ENCODE measurements around the gene CELSR1. TPM values are rescaled to one million over a fixed set of nuclear protein-coding genes. Genes with fewer than 3 reads are reported as not detected.

The CELSR1 gene
- total RNA-seq, 1 donor from 2014 or later, result 27.6 TPM

DNA sequence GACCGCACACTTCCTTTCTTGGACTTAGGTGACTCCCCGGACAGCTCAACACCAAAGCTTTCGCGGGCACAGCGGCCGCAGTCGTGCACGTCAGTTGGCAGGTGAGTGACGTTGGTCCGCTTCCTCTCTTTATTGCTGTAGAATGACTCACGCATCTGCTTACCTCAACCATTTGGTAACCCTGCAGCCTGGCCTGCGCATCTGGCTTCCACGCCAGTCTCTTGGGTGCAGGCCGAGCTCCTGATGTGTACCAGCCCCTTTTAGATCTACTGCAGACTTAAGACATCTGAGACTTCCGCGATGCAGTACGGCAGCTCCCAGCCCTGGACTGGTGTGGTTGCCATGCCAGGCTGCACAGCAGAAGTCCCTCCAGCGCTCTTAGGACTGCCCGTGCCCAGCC, 214.3 kb downstream of the CELSR1 start:
- H3K27me3 ChIP-seq (ENCODE audit: insufficient read depth, low read length), result no peaks in the 10 kb centered on the region
- Mint-ChIP-seq H3K9me3 (ENCODE audit: unreplicated experiment) (no peaks in the 10 kb centered on the region), H3K4me1 (ENCODE audit: low read depth, unreplicated experiment) (no peaks in the 10 kb centered on the region), H3K27ac (ENCODE audit: unreplicated experiment) (no peak overlapping the region), H3K27me3 (ENCODE audit: low read depth, unreplicated experiment) (peaks cover 10% of the 10 kb centered on the region), H3K36me3 (ENCODE audit: low read depth, unreplicated experiment) (peaks cover 1% of the 10 kb centered on the region), H3K4me3 (ENCODE audit: unreplicated experiment) (no peak overlapping the region)
- no peaks in the 10 kb centered on the region for H3K4me1 ChIP-seq (ENCODE audit: insufficient read depth, low read length)
- H3K4me2 ChIP-seq (ENCODE audit: low read length), result no peak overlapping the region
- no peaks in the 10 kb centered on the region for H3K9me3 ChIP-seq (ENCODE audit: insufficient read depth, low read depth, low read length)
- FAIRE-seq (no peak), DNase-seq (ENCODE audit: low read depth) (no peak)
- peaks cover 3% of the 10 kb centered on the region for H4K20me1 ChIP-seq (ENCODE audit: insufficient read depth, low read length)
- TF ChIP-seq, protein P1, sequence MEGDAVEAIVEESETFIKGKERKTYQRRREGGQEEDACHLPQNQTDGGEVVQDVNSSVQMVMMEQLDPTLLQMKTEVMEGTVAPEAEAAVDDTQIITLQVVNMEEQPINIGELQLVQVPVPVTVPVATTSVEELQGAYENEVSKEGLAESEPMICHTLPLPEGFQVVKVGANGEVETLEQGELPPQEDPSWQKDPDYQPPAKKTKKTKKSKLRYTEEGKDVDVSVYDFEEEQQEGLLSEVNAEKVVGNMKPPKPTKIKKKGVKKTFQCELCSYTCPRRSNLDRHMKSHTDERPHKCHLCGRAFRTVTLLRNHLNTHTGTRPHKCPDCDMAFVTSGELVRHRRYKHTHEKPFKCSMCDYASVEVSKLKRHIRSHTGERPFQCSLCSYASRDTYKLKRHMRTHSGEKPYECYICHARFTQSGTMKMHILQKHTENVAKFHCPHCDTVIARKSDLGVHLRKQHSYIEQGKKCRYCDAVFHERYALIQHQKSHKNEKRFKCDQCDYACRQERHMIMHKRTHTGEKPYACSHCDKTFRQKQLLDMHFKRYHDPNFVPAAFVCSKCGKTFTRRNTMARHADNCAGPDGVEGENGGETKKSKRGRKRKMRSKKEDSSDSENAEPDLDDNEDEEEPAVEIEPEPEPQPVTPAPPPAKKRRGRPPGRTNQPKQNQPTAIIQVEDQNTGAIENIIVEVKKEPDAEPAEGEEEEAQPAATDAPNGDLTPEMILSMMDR (IDR thresholded peaks at IDR 0.05; ENCODE audit: insufficient read depth, low read depth, low read length), result no peak
- TF ChIP-seq EZH2 (IDR thresholded peaks at IDR 0.05; ENCODE audit: insufficient read depth, low read length), result no peak
- H3K9ac ChIP-seq (ENCODE audit: low read length), result no peak overlapping the region
- H3K27ac ChIP-seq (ENCODE audit: low read depth, low read length), result no peak overlapping the region
- peaks cover 7% of the 10 kb centered on the region for H3K36me3 ChIP-seq (ENCODE audit: insufficient read depth, low read length)
- H2AFZ ChIP-seq (ENCODE audit: low read depth, low read length), result no peak overlapping the region
- peaks cover 40% of the 10 kb centered on the region for H3K79me2 ChIP-seq (ENCODE audit: insufficient read depth, low read length)
- H3K4me3 ChIP-seq (ENCODE audit: insufficient read depth, low read depth, low read length), result no peak overlapping the region

DNA sequence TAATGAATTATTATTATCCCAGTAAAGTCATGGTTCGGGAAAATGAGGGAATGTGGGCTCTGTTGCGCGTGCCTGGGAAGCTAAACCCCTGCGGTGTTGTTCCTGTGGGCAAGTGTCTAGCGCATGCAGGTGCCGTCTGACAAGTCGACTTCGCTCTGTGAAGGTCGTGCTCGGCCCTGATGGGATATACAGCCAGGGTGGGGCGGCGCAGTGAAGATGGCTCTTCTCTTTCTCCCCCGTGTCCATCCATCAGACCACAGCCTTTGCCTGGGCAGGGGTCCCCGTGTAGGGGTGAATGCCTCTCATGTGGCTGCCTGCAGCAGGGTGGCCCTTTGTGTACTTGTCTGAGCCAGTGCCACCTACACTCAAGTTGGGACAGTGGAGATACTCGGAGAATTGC, 214.7 kb downstream of the CELSR1 start:
- H3K9me3 ChIP-seq (ENCODE audit: insufficient read depth, low read depth, low read length), result no peaks in the 10 kb centered on the region
- H3K4me1 Mint-ChIP-seq (ENCODE audit: low read depth, unreplicated experiment), result no peaks in the 10 kb centered on the region
- no peaks in the 10 kb centered on the region for H3K9me3 Mint-ChIP-seq (ENCODE audit: unreplicated experiment)
- H3K79me2 ChIP-seq (ENCODE audit: insufficient read depth, low read length), result peaks cover 44% of the 10 kb centered on the region
- H3K4me2 ChIP-seq (ENCODE audit: low read length), result no peak overlapping the region
- peaks cover 10% of the 10 kb centered on the region for H3K27me3 Mint-ChIP-seq (ENCODE audit: low read depth, unreplicated experiment)
- H3K9ac ChIP-seq (ENCODE audit: low read length), result no peak overlapping the region
- FAIRE-seq (no peak), DNase-seq (ENCODE audit: low read depth) (no peak)
- no peak overlapping the region for H3K4me3 Mint-ChIP-seq (ENCODE audit: unreplicated experiment)
- H3K27ac ChIP-seq (ENCODE audit: low read depth, low read length), result no peak overlapping the region
- peaks cover 6% of the 10 kb centered on the region for H4K20me1 ChIP-seq (ENCODE audit: insufficient read depth, low read length)
- peaks cover 6% of the 10 kb centered on the region for H3K36me3 ChIP-seq (ENCODE audit: insufficient read depth, low read length)
- no peak for TF ChIP-seq EZH2 (IDR thresholded peaks at IDR 0.05; ENCODE audit: insufficient read depth, low read length)
- TF ChIP-seq, protein P1 (IDR thresholded peaks at IDR 0.05; ENCODE audit: insufficient read depth, low read depth, low read length), result no peak
- H3K4me1 ChIP-seq (ENCODE audit: insufficient read depth, low read length), result no peaks in the 10 kb centered on the region
- H3K36me3 Mint-ChIP-seq (ENCODE audit: low read depth, unreplicated experiment), result peaks cover 1% of the 10 kb centered on the region
- H2AFZ ChIP-seq (ENCODE audit: low read depth, low read length), result no peak overlapping the region
- H3K27ac Mint-ChIP-seq (ENCODE audit: unreplicated experiment), result no peak overlapping the region
- no peak overlapping the region for H3K4me3 ChIP-seq (ENCODE audit: insufficient read depth, low read depth, low read length)
- no peaks in the 10 kb centered on the region for H3K27me3 ChIP-seq (ENCODE audit: insufficient read depth, low read length)

- no peaks in the 10 kb centered on the region for H3K9me3 Mint-ChIP-seq (ENCODE audit: unreplicated experiment)
- Histone ChIP-seq H3K4me2 (ENCODE audit: low read length) (no peak overlapping the region), H3K4me3 (ENCODE audit: insufficient read depth, low read depth, low read length) (no peak overlapping the region), H4K20me1 (ENCODE audit: insufficient read depth, low read length) (peaks cover 6% of the 10 kb centered on the region), H3K36me3 (ENCODE audit: insufficient read depth, low read length) (peaks cover 5% of the 10 kb centered on the region), H3K4me1 (ENCODE audit: insufficient read depth, low read length) (no peaks in the 10 kb centered on the region), H3K27ac (ENCODE audit: low read depth, low read length) (no peak overlapping the region), H3K27me3 (ENCODE audit: insufficient read depth, low read length) (no peaks in the 10 kb centered on the region), H3K9me3 (ENCODE audit: insufficient read depth, low read depth, low read length) (no peaks in the 10 kb centered on the region), H3K9ac (ENCODE audit: low read length) (no peak overlapping the region), H3K79me2 (ENCODE audit: insufficient read depth, low read length) (peaks cover 51% of the 10 kb centered on the region), H2AFZ (ENCODE audit: low read depth, low read length) (no peak overlapping the region)
- no peak overlapping the region for H3K4me3 Mint-ChIP-seq (ENCODE audit: unreplicated experiment)
- DNase-seq (ENCODE audit: low read depth) (no peak), FAIRE-seq (no peak)
- H3K4me1 Mint-ChIP-seq (ENCODE audit: low read depth, unreplicated experiment), result no peaks in the 10 kb centered on the region
- H3K27ac Mint-ChIP-seq (ENCODE audit: unreplicated experiment), result peak overlapping the region; percentile 35
- TF ChIP-seq, protein P1 (IDR thresholded peaks at IDR 0.05; ENCODE audit: insufficient read depth, low read depth, low read length), result no peak
- TF ChIP-seq EZH2 (IDR thresholded peaks at IDR 0.05; ENCODE audit: insufficient read depth, low read length), result no peak
- peaks cover 1% of the 10 kb centered on the region for H3K36me3 Mint-ChIP-seq (ENCODE audit: low read depth, unreplicated experiment)
- peaks cover 11% of the 10 kb centered on the region for H3K27me3 Mint-ChIP-seq (ENCODE audit: low read depth, unreplicated experiment)
These were observed 216.6 kb downstream of the CELSR1 start for GRCh38 chr22:46320716-46321386.
